T-cell (primary cell): ENCODE results near the gene BCAS3. TPM values are rescaled to one million over a fixed set of nuclear protein-coding genes. Genes with fewer than 3 reads are reported as not detected.
A peak's percentile ranks its signal among the peaks of the same experiment; 100 is the strongest.
"Not testable (repeated sequence)": the region's sequence is repeated elsewhere in the genome, so short reads cannot be mapped to it uniquely, and the experiment has no call there.

Experiments
- ATAC-seq, 4 experiments: fragments of 200-7000 bp in 3 of 4; fragments of 150-1000 bp in 1 of 4; cut with Tn5 transposase; replicated peaks in 1 of 4; 1 replicate in 3 of 4; 2 replicates in 1 of 4; pipeline ENCODE4 v1.10.0; 2021; ENCODE audit warnings: moderate library complexity in 3 of 4, mild to moderate bottlenecking in 2 of 4, moderate number of reproducible peaks in 1 of 4
- CTCF ChIA-PET, 2 donors: fragments of 300-600 bp; sonication (Branson Sonifier 250); formaldehyde crosslinking; loops; one replicate each; lab custom pipeline; 2022; ENCODE audit warnings: antibody characterized with exemption in 2 of 2; lab: Charles Lee
- POLR2A ChIA-PET, 2 donors: fragments of 300-600 bp; sonication (Branson Sonifier 250); formaldehyde crosslinking; loops; one replicate each; lab custom pipeline; 2022; ENCODE audit warnings: antibody characterized with exemption in 2 of 2; lab: Charles Lee
- DNase-seq, 35 experiments: peaks; one replicate each; pipeline versions ENCODE4 v3.0.0 to v3.0.0-alpha.2; 2013 to 2023
- H3K27ac ChIP-seq: one replicate; pipeline ENCODE4 v1.5.1; 2013; ENCODE audit warnings: low read length
- H3K27me3 ChIP-seq, 2 experiments: replicated peaks in 1 of 2; 1 replicate in 1 of 2; 2 replicates in 1 of 2; pipeline versions ENCODE4 v1.6.1 to v1.7.0; 2013; ENCODE audit warnings: low read length in 1 of 2, mixed read lengths in 1 of 2; ENCODE audit not compliant: control insufficient read depth in 2 of 2, insufficient read depth in 2 of 2; ENCODE audit errors: extremely low read depth in 1 of 2
- H3K36me3 ChIP-seq, 2 donors: 1 replicate in 1 of 2; 2 replicates in 1 of 2; pipeline versions ENCODE4 v1.6.1 to v1.7.0; 2013; ENCODE audit warnings: low read length in 1 of 2; ENCODE audit not compliant: control insufficient read depth in 2 of 2, insufficient read depth in 1 of 2; ENCODE audit errors: extremely low read depth in 1 of 2
- H3K4me1 ChIP-seq, 2 experiments: 1 replicate in 1 of 2; 2 replicates in 1 of 2; pipeline versions ENCODE4 v1.6.1 to v1.7.0; 2013; ENCODE audit warnings: low read length in 2 of 2, mixed read lengths in 1 of 2; ENCODE audit not compliant: insufficient read depth in 2 of 2, control insufficient read depth in 1 of 2; ENCODE audit errors: extremely low read depth in 1 of 2
- H3K4me3 ChIP-seq, 2 donors: 1 replicate in 1 of 2; 2 replicates in 1 of 2; pipeline versions ENCODE4 v1.5.1 to v1.7.0; 2013; ENCODE audit warnings: mild to moderate bottlenecking in 2 of 2, low read length in 1 of 2, moderate library complexity in 1 of 2; ENCODE audit not compliant: control insufficient read depth in 1 of 2; ENCODE audit errors: extremely low read depth in 1 of 2
- H3K9me3 ChIP-seq: 2 replicates; pipeline ENCODE4 v1.7.0; 2013
- H3K27ac Mint-ChIP-seq, 2 donors: one replicate each; pipeline ENCODE4 v1.8.0; 2020 to 2021; ENCODE audit warnings: mild to moderate bottlenecking in 2 of 2, mixed read lengths in 2 of 2
- H3K27me3 Mint-ChIP-seq, 2 donors: one replicate each; pipeline ENCODE4 v1.8.0; 2021 to 2022; ENCODE audit warnings: mixed read lengths in 2 of 2
- H3K36me3 Mint-ChIP-seq: one replicate; pipeline ENCODE4 v1.8.0; 2021; ENCODE audit warnings: mixed read lengths
- H3K4me1 Mint-ChIP-seq, 3 donors: one replicate each; pipeline ENCODE4 v1.8.0; 2020 to 2022; ENCODE audit warnings: mixed read lengths in 3 of 3, mild to moderate bottlenecking in 1 of 3
- H3K4me3 Mint-ChIP-seq, 3 donors: one replicate each; pipeline ENCODE4 v1.8.0; 2020 to 2022; ENCODE audit warnings: mild to moderate bottlenecking in 3 of 3, mixed read lengths in 3 of 3, moderate library complexity in 3 of 3
- H3K9me3 Mint-ChIP-seq, 3 donors: one replicate each; pipeline ENCODE4 v1.8.0; 2020 to 2022; ENCODE audit warnings: mixed read lengths in 3 of 3
- WGBS: methylation state at CpG from one replicate; pipeline ENCODE4 v1.1.5; 2013; ENCODE audit warnings: missing lambda C conversion rate; ENCODE audit not compliant: insufficient coverage; 5-methylcytosine and 5-hydroxymethylcytosine counted together
- total RNA-seq, 35 experiments: library from RNA in 6 of 35; stranded (reverse) in 6 of 35; fragments of 120-200 nt in 1 of 35; gene quantifications; one replicate each; pipeline versions ENCODE4 v1.2.1 to v1.2.4 and lab custom pipeline; 2013 to 2026

Gene BCAS3
- total RNA-seq, 5 donors from 2014 or later (not counting 1 experiment from before 2014, with no cell fraction given), result 33.8 to 57.8 (median 38.1) TPM

DNA sequence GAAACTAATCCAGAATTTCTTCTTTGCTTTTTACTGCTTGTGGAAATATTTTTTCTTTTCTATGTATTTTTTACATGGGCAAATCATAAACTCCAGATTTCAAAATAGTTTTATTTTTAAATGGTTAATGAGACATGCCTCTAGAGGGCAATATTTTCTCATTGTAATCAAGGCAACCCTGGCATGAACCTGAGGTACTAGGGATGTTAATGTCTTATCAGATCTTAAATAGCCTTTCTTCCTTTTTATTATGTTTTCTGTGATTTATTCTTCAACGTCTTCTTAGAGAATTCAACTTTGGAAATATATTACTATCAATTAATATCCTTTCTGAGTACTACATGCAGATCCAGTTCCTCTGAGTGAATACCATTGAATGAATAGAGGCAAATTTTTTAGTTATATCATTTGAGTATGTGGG lies 324.7 kb downstream of the BCAS3 start:
- H3K4me1 Mint-ChIP-seq, result peaks cover 0 to 5% (median 0%) of the 10 kb centered on the region in 3 donors
- Histone ChIP-seq H3K27me3 (no peaks in the 10 kb centered on the region), H3K9me3 (no peaks in the 10 kb centered on the region), H3K27ac (no peak overlapping the region), H3K36me3 (no peaks in the 10 kb centered on the region), H3K4me3 (no peak overlapping the region), H3K4me1 (no peaks in the 10 kb centered on the region)
- ATAC-seq (no peak), DNase-seq (peak in 1 of 35 experiments; percentile 45)
- H3K27ac Mint-ChIP-seq, result no peak overlapping the region
- H3K9me3 Mint-ChIP-seq, result no peaks in the 10 kb centered on the region
- H3K36me3 Mint-ChIP-seq, result peaks cover 13% of the 10 kb centered on the region
- no CpG with 5 or more reads among the region's 1 CpG for WGBS
- ChIA-PET POLR2A (interaction anchor here in 1 of 2 donors (0.8 kb wide), 1 partner anchor 13 kb away, joined by 3 read pairs; no protein-coding TSS in a partner anchor), CTCF (interaction anchor here in 1 of 2 donors (1.3 kb wide), 1 partner anchor 388 kb away, joined by 7 read pairs; no protein-coding TSS in a partner anchor)
- no peak overlapping the region for H3K4me3 Mint-ChIP-seq
- no peaks in the 10 kb centered on the region for H3K27me3 Mint-ChIP-seq

DNA sequence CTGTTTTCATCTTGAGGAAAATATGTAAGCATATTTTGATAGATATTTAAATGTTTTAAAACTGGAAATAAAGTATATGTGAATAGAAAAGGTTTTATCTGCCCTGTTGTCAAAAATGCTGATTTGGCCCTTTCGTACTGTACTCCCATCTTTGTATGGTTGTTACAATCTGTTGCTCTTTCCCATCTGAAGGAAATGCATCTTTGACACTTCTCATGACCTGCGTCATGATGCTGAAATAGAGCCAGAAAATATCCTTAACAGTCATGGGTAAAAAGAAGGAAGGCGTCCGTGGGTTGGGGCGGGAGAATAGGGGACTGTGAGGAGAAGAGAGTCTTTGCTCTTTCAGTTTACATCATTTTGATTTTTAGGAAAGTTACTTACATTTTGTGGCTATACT lies 327.7 kb downstream of the BCAS3 start:
- no peaks in the 10 kb centered on the region for H3K9me3 ChIP-seq
- DNase-seq (no peak), ATAC-seq (no peak)
- no peaks in the 10 kb centered on the region for H3K27me3 Mint-ChIP-seq
- H3K4me3 Mint-ChIP-seq, result no peak overlapping the region
- POLR2A ChIA-PET, result no interaction called here
- H3K36me3 Mint-ChIP-seq, result peaks cover 13% of the 10 kb centered on the region
- H3K27ac Mint-ChIP-seq, result no peak overlapping the region
- H3K4me1 ChIP-seq, result no peaks in the 10 kb centered on the region
- H3K27ac ChIP-seq, result no peak overlapping the region
- no peaks in the 10 kb centered on the region for H3K36me3 ChIP-seq
- CTCF ChIA-PET, result no interaction called here
- 100% methylated on average over 2 of the region's 5 CpGs for WGBS
- peaks cover 0 to 5% (median 0%) of the 10 kb centered on the region in 3 donors for H3K4me1 Mint-ChIP-seq
- no peaks in the 10 kb centered on the region for H3K9me3 Mint-ChIP-seq
- no peak overlapping the region for H3K4me3 ChIP-seq
- no peaks in the 10 kb centered on the region for H3K27me3 ChIP-seq

DNA sequence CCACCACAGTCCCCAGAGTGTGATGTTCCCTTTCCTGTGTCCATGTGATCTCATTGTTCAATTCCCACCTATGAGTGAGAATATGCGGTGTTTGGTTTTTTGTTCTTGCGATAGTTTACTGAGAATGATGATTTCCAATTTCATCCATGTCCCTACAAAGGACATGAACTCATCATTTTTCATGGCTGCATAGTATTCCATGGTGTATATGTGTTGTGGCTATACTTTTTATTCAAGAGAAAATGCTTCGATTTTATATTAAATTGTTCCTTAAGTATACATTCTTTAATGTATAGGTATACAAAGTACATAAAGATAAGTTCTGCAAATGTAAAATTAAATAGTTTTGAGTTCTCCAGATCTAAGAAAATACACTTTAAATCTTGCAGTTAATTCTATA lies 328.3 kb downstream of the BCAS3 start:
- no CpG with 5 or more reads among the region's 3 CpGs for WGBS
- ATAC-seq, H3K4me1 Mint-ChIP-seq, POLR2A ChIA-PET, DNase-seq, H3K4me3 ChIP-seq, H3K27ac Mint-ChIP-seq, CTCF ChIA-PET, H3K27ac ChIP-seq, H3K9me3 Mint-ChIP-seq, H3K4me3 Mint-ChIP-seq, H3K4me1 ChIP-seq, H3K27me3 Mint-ChIP-seq, H3K36me3 ChIP-seq, H3K9me3 ChIP-seq, H3K27me3 ChIP-seq: not testable (repeated sequence)
- H3K36me3 Mint-ChIP-seq, result peaks cover 13% of the 10 kb centered on the region

DNA sequence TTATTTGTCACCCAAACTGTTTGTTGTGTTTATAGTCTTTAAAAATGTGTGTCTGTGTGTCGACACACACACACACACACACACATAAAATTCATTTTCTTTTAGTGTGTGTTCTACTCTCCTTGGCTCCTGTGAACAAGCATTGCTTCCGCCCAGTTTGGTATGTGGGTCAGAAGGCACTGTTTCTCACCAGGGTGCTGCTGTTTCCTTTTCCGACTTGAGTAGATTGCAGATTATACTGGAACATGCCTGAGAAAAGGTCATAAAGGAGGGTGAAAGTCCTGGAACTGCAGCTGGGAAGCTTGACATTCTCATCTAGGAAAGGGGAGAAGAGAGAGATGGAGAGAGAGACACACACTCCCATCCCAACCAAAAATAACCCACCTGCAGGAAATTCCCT lies 330.3 kb downstream of the BCAS3 start:
- Histone ChIP-seq H3K27me3 (no peaks in the 10 kb centered on the region), H3K27ac (no peak overlapping the region), H3K4me3 (no peak overlapping the region), H3K9me3 (no peaks in the 10 kb centered on the region), H3K4me1 (no peaks in the 10 kb centered on the region), H3K36me3 (no peaks in the 10 kb centered on the region)
- no CpG with 5 or more reads among the region's 3 CpGs for WGBS
- Mint-ChIP-seq H3K4me1 (no peaks in the 10 kb centered on the region), H3K4me3 (no peak overlapping the region), H3K36me3 (peaks cover 13% of the 10 kb centered on the region), H3K27ac (no peak overlapping the region), H3K27me3 (no peaks in the 10 kb centered on the region), H3K9me3 (no peaks in the 10 kb centered on the region)
- CTCF ChIA-PET, result no interaction called here
- ATAC-seq, result no peak
- POLR2A ChIA-PET, result no interaction called here
- no peak for DNase-seq

DNA sequence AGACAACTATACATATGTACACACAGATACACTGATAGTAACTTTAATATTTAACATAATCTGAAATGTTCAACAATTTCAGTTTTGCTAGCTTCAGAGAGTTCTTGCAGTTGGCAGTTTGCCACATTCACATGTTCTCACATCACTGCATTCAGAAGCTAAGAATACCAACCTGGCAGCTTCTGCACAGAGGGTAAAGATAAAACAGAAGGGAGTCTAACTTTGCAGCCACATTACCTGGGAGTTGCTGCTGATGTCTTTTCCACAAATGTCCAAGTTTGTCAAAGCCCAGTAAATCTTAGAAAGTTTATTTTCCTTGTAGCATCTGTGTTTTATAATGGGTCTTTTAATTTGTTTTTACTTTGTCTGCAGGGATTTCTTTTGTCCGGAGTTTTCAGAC lies 332.0 kb downstream of the BCAS3 start:
- no peaks in the 10 kb centered on the region for H3K27me3 Mint-ChIP-seq
- H3K4me1 Mint-ChIP-seq, result no peaks in the 10 kb centered on the region
- no peak for ATAC-seq
- DNase-seq, result peak in 1 of 35 experiments; percentile 1
- Histone ChIP-seq H3K27ac (no peak overlapping the region), H3K4me1 (no peaks in the 10 kb centered on the region), H3K36me3 (no peaks in the 10 kb centered on the region), H3K4me3 (no peak overlapping the region), H3K9me3 (no peaks in the 10 kb centered on the region), H3K27me3 (no peaks in the 10 kb centered on the region)
- no peak overlapping the region for H3K27ac Mint-ChIP-seq
- ChIA-PET CTCF (interaction anchor here (0.6 kb wide), 2 partner anchors 218 to 416 kb away, joined by 3 to 6 read pairs; no protein-coding TSS in a partner anchor), POLR2A (interaction anchor here in 1 of 2 donors (0.7 kb wide), 1 partner anchor 180 kb away, joined by 10 read pairs; no protein-coding TSS in a partner anchor)
- H3K4me3 Mint-ChIP-seq, result no peak overlapping the region
- WGBS, result no CpG with 5 or more reads among the region's 1 CpG
- no peaks in the 10 kb centered on the region for H3K9me3 Mint-ChIP-seq
- H3K36me3 Mint-ChIP-seq, result peaks cover 13% of the 10 kb centered on the region

DNA sequence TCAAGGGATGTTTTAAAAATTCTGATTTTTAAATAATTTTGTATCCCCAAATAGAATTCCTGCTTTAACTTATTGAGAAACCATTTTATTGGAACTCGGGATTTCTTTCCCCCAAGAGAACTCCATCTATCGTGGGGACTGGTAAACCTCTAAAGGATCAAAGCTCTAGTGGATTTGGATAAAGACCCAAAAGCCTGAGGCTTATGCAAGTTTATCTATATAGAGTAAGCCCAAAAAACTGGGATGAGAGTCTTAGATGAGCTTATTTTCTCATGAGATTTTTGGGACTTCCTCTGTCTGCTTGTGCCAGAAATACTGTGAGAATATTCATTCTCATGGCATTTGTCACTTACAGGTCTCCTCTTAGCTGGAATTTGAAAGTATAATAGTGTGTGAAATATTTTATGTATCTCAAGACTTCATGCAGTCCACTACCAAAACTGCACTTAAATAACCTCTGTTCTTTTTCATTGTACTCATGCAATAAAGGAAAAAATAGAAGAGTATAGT lies 333.1 kb downstream of the BCAS3 start:
- DNase-seq, result no peak
- no CpG with 5 or more reads among the region's 2 CpGs for WGBS
- Mint-ChIP-seq H3K36me3 (peaks cover 14% of the 10 kb centered on the region), H3K27me3 (no peaks in the 10 kb centered on the region), H3K4me3 (no peak overlapping the region), H3K4me1 (no peaks in the 10 kb centered on the region), H3K9me3 (no peaks in the 10 kb centered on the region), H3K27ac (no peak overlapping the region)
- no peaks in the 10 kb centered on the region for H3K4me1 ChIP-seq
- H3K27ac ChIP-seq, result no peak overlapping the region
- CTCF ChIA-PET, result no interaction called here
- no peaks in the 10 kb centered on the region for H3K36me3 ChIP-seq
- H3K9me3 ChIP-seq, result no peaks in the 10 kb centered on the region
- POLR2A ChIA-PET, result interaction anchor here in 1 of 2 donors (0.7 kb wide), 1 partner anchor 828 kb away, joined by 4 read pairs; no protein-coding TSS in a partner anchor
- H3K27me3 ChIP-seq, result no peaks in the 10 kb centered on the region
- ATAC-seq, result no peak
- H3K4me3 ChIP-seq, result no peak overlapping the region
